Measurements from ENCODE around the gene BRSK1.
A peak's percentile ranks its signal among the peaks of the same experiment; 100 is the strongest.

BRSK1 gene

DNA sequence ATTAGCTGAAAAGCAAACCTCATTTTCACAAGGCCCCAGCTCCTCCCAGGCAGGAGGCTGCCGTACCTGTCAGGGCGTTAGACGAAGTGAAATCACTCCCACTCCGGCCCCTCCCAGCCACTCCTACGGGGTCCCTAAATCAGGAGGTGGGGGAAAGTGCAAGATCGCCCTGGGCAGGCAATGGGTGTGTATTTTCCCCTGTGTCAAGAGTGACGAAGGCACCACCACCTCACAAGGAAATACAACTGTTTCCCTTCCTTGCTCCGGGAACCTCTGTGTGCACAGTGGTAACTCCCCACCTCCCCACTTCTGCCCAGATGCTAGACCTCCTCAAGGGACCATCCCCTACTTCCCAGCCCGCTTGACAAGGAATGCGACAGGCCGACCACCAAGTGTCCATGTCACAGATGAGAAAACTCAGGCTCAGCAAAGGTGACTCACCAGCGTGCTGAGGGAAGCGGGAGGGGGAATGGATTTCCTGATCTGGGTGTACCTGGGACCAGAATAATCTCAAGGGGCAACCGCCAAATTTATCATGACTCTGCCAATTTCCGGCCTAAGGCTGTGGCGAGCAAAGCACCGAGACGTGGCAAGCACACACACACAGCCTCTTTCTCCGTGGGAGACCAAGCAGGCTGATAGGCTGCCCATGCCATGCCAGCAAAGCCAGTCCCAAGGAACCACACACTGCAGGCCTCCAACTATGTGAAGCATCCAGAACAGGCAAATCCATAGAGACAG, 32.3 kb upstream of the BRSK1 start:
- Histone ChIP-seq H3K27ac (ENCODE audit: low read depth, low read length) (peak overlapping the region; percentile 17), H3F3A (ENCODE audit: control insufficient read depth, insufficient read depth) (peaks cover 28% of the 10 kb centered on the region), H3K4me1 (ENCODE audit: control insufficient read depth, low read length) (peaks cover 51% of the 10 kb centered on the region), H3K27me3 (ENCODE audit: control insufficient read depth, low read length) (no peaks in the 10 kb centered on the region), H4K20me1 (ENCODE audit: control insufficient read depth, insufficient read depth, low read depth, low read length) (peaks cover 38% of the 10 kb centered on the region; the same call in 1 of the 2 replicates), H3K9me3 (ENCODE audit: control insufficient read depth, insufficient read depth, low read length) (no peaks in the 10 kb centered on the region), H3K9me2 (replicated peaks; ENCODE audit: control insufficient read depth, low read length) (no peaks in the 10 kb centered on the region), H3K36me3 (ENCODE audit: control insufficient read depth, low read length) (peaks cover 95% of the 10 kb centered on the region), H3K4me3 (ENCODE audit: low read length) (peak overlapping the region; percentile 37), H3K4me2 (ENCODE audit: low read length) (peak overlapping the region; percentile 99), H3K79me2 (ENCODE audit: control insufficient read depth, low read length) (peaks cover 100% of the 10 kb centered on the region)
- TF ChIP-seq CTCF (IDR thresholded peaks at IDR 0.05; ENCODE audit: low read depth, low read length, poor library complexity, severe bottlenecking) (no peak), EZH2phosphoT487 (IDR thresholded peaks at IDR 0.05; ENCODE audit: borderline replicate concordance, low read length) (no peak)

DNA sequence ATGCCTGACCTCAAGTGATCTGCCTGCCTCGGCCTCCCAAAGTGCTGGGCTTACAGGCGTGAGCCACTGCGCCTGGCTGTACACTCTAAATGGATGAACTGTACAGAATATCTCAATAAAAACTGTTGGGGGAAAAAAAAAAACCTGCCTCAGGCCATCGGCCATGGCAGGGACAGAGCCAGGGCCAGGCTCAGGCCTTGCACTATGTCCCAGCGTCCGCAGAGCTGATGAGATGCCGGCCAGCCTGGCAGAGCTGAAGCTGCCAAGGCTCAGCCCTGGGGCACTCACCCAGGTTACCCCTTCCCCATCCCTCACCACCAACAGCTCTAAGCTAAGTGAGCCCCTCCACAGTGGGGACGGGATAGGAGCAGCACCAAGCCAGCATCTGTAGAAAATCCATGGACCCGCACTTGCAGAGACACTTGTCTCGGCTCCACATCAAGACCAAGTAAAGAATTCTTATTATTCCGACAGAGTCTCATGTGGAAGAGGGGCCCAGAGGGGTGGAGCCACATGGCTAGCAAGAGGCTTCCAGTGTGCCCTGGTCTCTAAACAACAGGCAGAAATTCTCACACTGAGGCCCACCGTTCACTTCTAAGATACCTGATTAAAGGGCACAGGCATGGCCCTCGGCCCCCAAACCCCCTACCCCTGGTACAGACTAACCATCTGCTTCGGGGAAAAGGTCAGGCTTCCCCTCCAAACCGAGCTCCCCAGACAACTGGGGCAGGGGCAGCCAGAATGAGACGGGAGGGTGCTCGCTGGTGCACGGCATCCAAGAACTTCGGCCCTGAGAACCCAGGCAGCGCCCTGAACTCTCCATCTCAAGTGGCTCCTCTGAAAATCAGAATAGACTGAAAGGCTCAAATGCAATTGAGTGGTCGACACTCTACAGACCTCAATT, 30.8 kb upstream of the BRSK1 start:
- Histone ChIP-seq H3K36me3 (ENCODE audit: control insufficient read depth, low read length) (peaks cover 95% of the 10 kb centered on the region), H3K9me3 (ENCODE audit: control insufficient read depth, insufficient read depth, low read length) (no peaks in the 10 kb centered on the region), H3K4me1 (ENCODE audit: control insufficient read depth, low read length) (peaks cover 53% of the 10 kb centered on the region), H3K27ac (ENCODE audit: low read depth, low read length) (peak overlapping the region; percentile 99), H3K27me3 (ENCODE audit: control insufficient read depth, low read length) (no peaks in the 10 kb centered on the region), H3K79me2 (ENCODE audit: control insufficient read depth, low read length) (peaks cover 100% of the 10 kb centered on the region), H3F3A (ENCODE audit: control insufficient read depth, insufficient read depth) (peaks cover 29% of the 10 kb centered on the region), H3K4me2 (ENCODE audit: low read length) (peak overlapping the region; percentile 99), H3K4me3 (ENCODE audit: low read length) (peak overlapping the region; percentile 97), H4K20me1 (ENCODE audit: control insufficient read depth, insufficient read depth, low read depth, low read length) (peaks cover 30% of the 10 kb centered on the region; the same call in 1 of the 2 replicates), H3K9me2 (replicated peaks; ENCODE audit: control insufficient read depth, low read length) (no peaks in the 10 kb centered on the region)
- TF ChIP-seq EZH2phosphoT487 (IDR thresholded peaks at IDR 0.05; ENCODE audit: borderline replicate concordance, low read length) (no peak), CTCF (IDR thresholded peaks at IDR 0.05; ENCODE audit: low read depth, low read length, poor library complexity, severe bottlenecking) (no peak)

GRCh38 chr19:55253842-55254624, 29.8 kb upstream of the BRSK1 start:
- Histone ChIP-seq H3K36me3 (ENCODE audit: control insufficient read depth, low read length) (peaks cover 86% of the 10 kb centered on the region), H3K9me3 (ENCODE audit: control insufficient read depth, insufficient read depth, low read length) (no peaks in the 10 kb centered on the region), H3K9me2 (replicated peaks; ENCODE audit: control insufficient read depth, low read length) (no peaks in the 10 kb centered on the region), H3K27me3 (ENCODE audit: control insufficient read depth, low read length) (no peaks in the 10 kb centered on the region), H3K4me1 (ENCODE audit: control insufficient read depth, low read length) (peaks cover 53% of the 10 kb centered on the region), H3K4me2 (ENCODE audit: low read length) (peak overlapping the region; percentile 99), H3K27ac (ENCODE audit: low read depth, low read length) (peak overlapping the region; percentile 99), H4K20me1 (ENCODE audit: control insufficient read depth, insufficient read depth, low read depth, low read length) (peaks cover 23% of the 10 kb centered on the region; the same call in 1 of the 2 replicates), H3K79me2 (ENCODE audit: control insufficient read depth, low read length) (peaks cover 98% of the 10 kb centered on the region), H3F3A (ENCODE audit: control insufficient read depth, insufficient read depth) (peaks cover 29% of the 10 kb centered on the region), H3K4me3 (ENCODE audit: low read length) (peak overlapping the region; percentile 97)
- TF ChIP-seq EZH2phosphoT487 (IDR thresholded peaks at IDR 0.05; ENCODE audit: borderline replicate concordance, low read length) = no peak
- no peak for TF ChIP-seq CTCF (IDR thresholded peaks at IDR 0.05; ENCODE audit: low read depth, low read length, poor library complexity, severe bottlenecking)

Data from DOHH2 (cell line).